Testis (tissue), 3 donors: Measurements from ENCODE around the gene OPRM1. TPM values are rescaled to one million over a fixed set of nuclear protein-coding genes. Genes with fewer than 3 reads are reported as not detected.

Experiments used
- DNase-seq: peaks from one replicate; pipeline ENCODE4 v3.0.0-alpha.2; 2019
- H3K27ac ChIP-seq, 2 donors: fragments of 200-600 bp; sonication (generic); one replicate each; pipeline ENCODE4 v1.5.1; 2019
- H3K27me3 ChIP-seq: fragments of 200-600 bp; sonication (generic); one replicate; pipeline ENCODE4 v1.5.1; 2019
- H3K36me3 ChIP-seq: fragments of 200-600 bp; sonication (generic); one replicate; pipeline ENCODE4 v1.5.1; 2017; ENCODE audit warnings: low read depth; ENCODE audit errors: missing control alignments
- H3K4me1 ChIP-seq: fragments of 200-600 bp; sonication (generic); one replicate; pipeline ENCODE4 v1.5.1; 2019
- H3K4me3 ChIP-seq, 2 donors: fragments of 200-600 bp; sonication (generic); one replicate each; pipeline ENCODE4 v1.5.1; 2017 to 2019
- H3K9me3 ChIP-seq: fragments of 200-600 bp; sonication (generic); one replicate; pipeline ENCODE4 v1.5.1; 2017
- CTCF ChIP-seq, 3 experiments: fragments of 450-650 bp in 2 of 3; fragments of 200-600 bp in 1 of 3; sonication (generic) in 1 of 3; IDR thresholded peaks; one replicate each; pipeline ENCODE4 v1.5.1; 2016 to 2019; ENCODE audit warnings: antibody characterized with exemption in 3 of 3, mild to moderate bottlenecking in 2 of 3, moderate library complexity in 1 of 3
- POLR2A ChIP-seq: fragments of 450-650 bp; IDR thresholded peaks from one replicate; pipeline ENCODE4 v1.6.1; 2017; ENCODE audit warnings: antibody characterized with exemption, mild to moderate bottlenecking, moderate library complexity
- WGBS, 2 donors: methylation state at CpG; one replicate each; pipeline ENCODE4 v1.1.5; 2018; 5-methylcytosine and 5-hydroxymethylcytosine counted together
- intact Hi-C: fragments of 100-400 bp; cut with DNase I; formaldehyde crosslinking; loops from one replicate; pipeline ENCODE4 v1.15.1; 2023; ENCODE audit warnings: low total_unique reads
- polyA plus RNA-seq: library from polyadenylated mRNA; stranded (reverse); fragments of 350-450 nt; fragmentation: Illumina TruSeq; extraction: RNeasy Lipid Tissue Mini Kit (QIAGEN cat#74804); gene quantifications from one replicate; pipeline ENCODE4 v1.2.3, GENCODE V29; 2014; ENCODE audit warnings: low read depth, low replicate concordance; ENCODE audit not compliant: insufficient read depth
- total RNA-seq, 2 donors: library from RNA; depleted of rRNA; stranded (reverse); fragments of >200 nt; gene quantifications; one replicate each; pipeline ENCODE4 v1.2.3, GENCODE V29; 2016

Gene OPRM1
- total and polyA plus RNA-seq, 3 donors from 2014 or later: 1.1 to 8.7 (median 4.0) TPM

GRCh38 chr6:154157082-154157481 is 118.0 kb downstream of the OPRM1 start:
- WGBS, 2 donors: 40 to 53% methylated on average over 4 of the region's 4 CpGs
- no peaks in the 10 kb centered on the region for H3K36me3 ChIP-seq
- DNase-seq: no peak
- TF ChIP-seq CTCF (IDR thresholded peaks at IDR 0.05) (no peak), POLR2A (no peak)
- H3K4me3 ChIP-seq: no peak overlapping the region
- H3K4me1 ChIP-seq: peaks cover 14% of the 10 kb centered on the region
- intact Hi-C loops: loop anchor here (10.0 kb wide), 1 partner anchor 118 kb away; no protein-coding TSS in a partner anchor
- no peaks in the 10 kb centered on the region for H3K9me3 ChIP-seq
- H3K27ac ChIP-seq: peak overlapping the region in 1 of 2 donors; percentile 14
- H3K27me3 ChIP-seq: no peaks in the 10 kb centered on the region

GRCh38 chr6:154157706-154158105 is 118.7 kb downstream of the OPRM1 start:
- intact Hi-C loops: loop anchor here (10.0 kb wide), 1 partner anchor 117 kb away; no protein-coding TSS in a partner anchor
- Histone ChIP-seq H3K4me3 (no peak overlapping the region), H3K4me1 (peaks cover 14% of the 10 kb centered on the region), H3K27ac (peak overlapping the region in 1 of 2 donors; percentile 14), H3K27me3 (no peaks in the 10 kb centered on the region), H3K36me3 (no peaks in the 10 kb centered on the region), H3K9me3 (no peaks in the 10 kb centered on the region)
- DNase-seq: no peak
- no peak for TF ChIP-seq CTCF (IDR thresholded peaks at IDR 0.05)
- no peak for TF ChIP-seq POLR2A

GRCh38 chr6:154159126-154159525 is 120.1 kb downstream of the OPRM1 start:
- H3K9me3 ChIP-seq: no peaks in the 10 kb centered on the region
- no peak overlapping the region for H3K4me3 ChIP-seq
- H3K4me1 ChIP-seq: peaks cover 14% of the 10 kb centered on the region
- no peak for TF ChIP-seq CTCF (IDR thresholded peaks at IDR 0.05)
- no peak overlapping the region for H3K27ac ChIP-seq
- no peak for DNase-seq
- no peaks in the 10 kb centered on the region for H3K36me3 ChIP-seq
- no peaks in the 10 kb centered on the region for H3K27me3 ChIP-seq
- WGBS, 2 donors: 89 to 92% methylated on average over 2 of the region's 2 CpGs
- intact Hi-C loops: loop anchor here (10.0 kb wide), 1 partner anchor 116 kb away; no protein-coding TSS in a partner anchor

GRCh38 chr6:154161689-154162088 is 122.6 kb downstream of the OPRM1 start:
- WGBS, 2 donors: 77 to 79% methylated on average over 3 of the region's 3 CpGs
- Histone ChIP-seq H3K4me1 (peaks cover 8% of the 10 kb centered on the region), H3K9me3 (no peaks in the 10 kb centered on the region), H3K4me3 (no peak overlapping the region), H3K27me3 (no peaks in the 10 kb centered on the region), H3K27ac (no peak overlapping the region), H3K36me3 (no peaks in the 10 kb centered on the region)
- intact Hi-C loops: no loop called here
- no peak for DNase-seq
- TF ChIP-seq CTCF (IDR thresholded peaks at IDR 0.05) (no peak), POLR2A (no peak)

DNA sequence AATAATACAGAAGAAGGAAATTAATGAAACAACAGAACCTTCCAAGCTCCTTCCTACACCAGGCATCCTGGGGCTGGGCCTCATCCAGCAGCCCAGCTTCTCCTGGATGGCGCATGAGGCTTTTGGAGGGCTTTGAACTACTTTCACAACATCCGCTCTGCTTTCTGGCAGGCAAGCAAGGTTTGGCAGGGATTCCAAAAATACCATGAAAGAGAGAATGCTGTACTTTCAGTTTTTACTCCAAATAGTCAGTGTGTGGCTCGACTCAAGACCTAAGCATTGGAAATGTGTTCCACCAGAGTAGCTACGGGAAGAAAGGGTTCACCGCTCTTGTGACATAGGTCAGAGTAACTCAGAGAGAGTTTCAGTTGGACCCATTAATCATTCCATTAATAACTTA is 125.4 kb downstream of the OPRM1 start:
- no peak for TF ChIP-seq CTCF (IDR thresholded peaks at IDR 0.05)
- no peak for TF ChIP-seq POLR2A
- H3K4me3 ChIP-seq: no peak overlapping the region
- H3K4me1 ChIP-seq: peaks cover 8% of the 10 kb centered on the region
- H3K27ac ChIP-seq: no peak overlapping the region
- intact Hi-C loops: no loop called here
- peak; percentile 66 for DNase-seq
- H3K36me3 ChIP-seq: no peaks in the 10 kb centered on the region
- no peaks in the 10 kb centered on the region for H3K9me3 ChIP-seq
- no peaks in the 10 kb centered on the region for H3K27me3 ChIP-seq
- WGBS, 2 donors: 50 to 56% methylated on average over 5 of the region's 5 CpGs
